Peyer's patch (tissue), 4 donors: ENCODE measurements around the gene GET3.

Experiments
- POLR2A ChIP-seq, 2 donors: fragments of 450-650 bp; IDR thresholded peaks; one replicate each; pipeline ENCODE4 v1.5.1; 2017; ENCODE audit warnings: antibody characterized with exemption in 2 of 2, mild to moderate bottlenecking in 2 of 2, moderate library complexity in 2 of 2
- TF ChIP-seq, protein P1 (sequence below), 6 experiments: fragments of 450-650 bp in 4 of 6; fragments of 200-600 bp in 2 of 6; sonication (generic) in 1 of 6; IDR thresholded peaks; one replicate each; pipeline ENCODE4 v1.5.1; 2017 to 2019; ENCODE audit warnings: antibody characterized with exemption in 6 of 6, mild to moderate bottlenecking in 3 of 6, moderate library complexity in 1 of 6

DNA sequence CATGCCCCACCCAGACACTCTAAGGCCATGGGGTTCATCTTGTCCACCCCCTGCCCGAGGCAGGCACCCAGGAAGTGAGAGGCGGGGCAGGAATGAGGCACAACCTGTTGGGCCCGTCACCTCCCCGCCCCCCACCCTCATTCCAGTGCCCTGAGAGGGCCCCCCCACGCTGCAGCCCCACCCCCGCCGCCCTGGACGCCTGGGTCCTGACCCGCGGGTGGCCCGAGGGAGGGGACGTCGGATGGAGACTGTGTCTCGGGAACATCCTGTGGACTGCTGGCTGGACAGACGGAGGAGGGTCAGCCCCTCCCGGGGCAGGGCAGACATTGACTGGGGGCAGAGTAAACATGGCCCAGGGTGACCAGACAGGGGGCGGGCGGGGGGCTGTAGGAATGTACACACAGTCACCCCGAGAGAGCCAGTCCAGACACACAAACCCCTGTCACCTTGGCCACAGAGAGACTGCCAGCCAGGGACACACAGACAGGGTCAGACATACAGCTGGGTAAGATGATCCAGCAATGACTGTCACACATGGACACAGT is 46.6 kb downstream of the GET3 start:
- no peak for TF ChIP-seq POLR2A (IDR thresholded peaks at IDR 0.05)
- TF ChIP-seq, protein P1, sequence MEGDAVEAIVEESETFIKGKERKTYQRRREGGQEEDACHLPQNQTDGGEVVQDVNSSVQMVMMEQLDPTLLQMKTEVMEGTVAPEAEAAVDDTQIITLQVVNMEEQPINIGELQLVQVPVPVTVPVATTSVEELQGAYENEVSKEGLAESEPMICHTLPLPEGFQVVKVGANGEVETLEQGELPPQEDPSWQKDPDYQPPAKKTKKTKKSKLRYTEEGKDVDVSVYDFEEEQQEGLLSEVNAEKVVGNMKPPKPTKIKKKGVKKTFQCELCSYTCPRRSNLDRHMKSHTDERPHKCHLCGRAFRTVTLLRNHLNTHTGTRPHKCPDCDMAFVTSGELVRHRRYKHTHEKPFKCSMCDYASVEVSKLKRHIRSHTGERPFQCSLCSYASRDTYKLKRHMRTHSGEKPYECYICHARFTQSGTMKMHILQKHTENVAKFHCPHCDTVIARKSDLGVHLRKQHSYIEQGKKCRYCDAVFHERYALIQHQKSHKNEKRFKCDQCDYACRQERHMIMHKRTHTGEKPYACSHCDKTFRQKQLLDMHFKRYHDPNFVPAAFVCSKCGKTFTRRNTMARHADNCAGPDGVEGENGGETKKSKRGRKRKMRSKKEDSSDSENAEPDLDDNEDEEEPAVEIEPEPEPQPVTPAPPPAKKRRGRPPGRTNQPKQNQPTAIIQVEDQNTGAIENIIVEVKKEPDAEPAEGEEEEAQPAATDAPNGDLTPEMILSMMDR (IDR thresholded peaks at IDR 0.05) = no peak
